Activated CD4-positive, alpha-beta T cell treated with anti-CD3 and anti-CD28 coated beads, Interleukin-2, amount 50 U/mL, for 48 hours (primary cell): Measurements from ENCODE around the gene PDLIM5.
A peak's percentile ranks its signal among the peaks of the same experiment; 100 is the strongest.
"Not testable (repeated sequence)": the region's sequence is repeated elsewhere in the genome, so short reads cannot be mapped to it uniquely, and the experiment has no call there.

ENCODE experiments used
- DNase-seq, 2 experiments: peaks; one replicate each; pipeline ENCODE4 v3.0.0-alpha.2; 2020

The PDLIM5 gene

DNA sequence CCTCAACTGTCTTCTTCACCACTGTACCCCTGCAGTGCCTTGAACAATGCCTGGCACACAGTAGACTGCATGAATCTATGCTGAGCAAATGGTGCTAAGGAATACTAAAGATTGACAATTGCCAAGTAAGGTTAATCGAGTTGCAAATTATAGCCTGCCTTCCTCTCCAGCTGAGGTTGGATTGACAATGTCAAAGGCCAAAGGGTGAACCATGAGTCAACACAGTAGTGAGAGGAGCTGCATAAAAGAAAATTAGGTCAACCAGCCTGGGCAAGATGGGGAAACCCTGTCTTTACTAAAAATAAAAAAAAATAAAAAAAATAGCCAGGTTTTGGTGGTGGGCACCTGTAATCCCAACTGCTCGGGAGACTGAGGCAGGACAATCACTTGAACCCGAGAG, 208.9 kb downstream of the PDLIM5 start:
- no peak for DNase-seq

DNA sequence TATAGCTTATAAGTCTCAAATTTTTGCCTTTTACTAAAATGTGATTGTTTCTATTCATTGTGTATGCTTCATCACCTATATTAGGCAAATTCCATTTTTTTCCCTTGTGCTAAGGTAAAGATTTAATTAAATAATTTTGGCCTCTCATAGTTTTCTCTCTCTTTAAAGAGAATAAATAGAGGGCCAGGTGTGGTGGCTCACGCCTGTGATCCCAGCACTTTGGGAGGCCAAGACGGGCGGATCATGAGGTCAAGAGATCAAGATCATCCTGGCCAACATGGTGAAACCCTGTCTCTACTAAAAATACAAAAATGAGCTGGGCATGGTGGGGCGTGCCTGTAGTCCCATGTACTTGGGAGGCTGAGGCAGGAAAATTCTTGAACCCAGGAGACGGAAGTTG, 213.3 kb downstream of the PDLIM5 start:
- not testable (repeated sequence) for DNase-seq

DNA sequence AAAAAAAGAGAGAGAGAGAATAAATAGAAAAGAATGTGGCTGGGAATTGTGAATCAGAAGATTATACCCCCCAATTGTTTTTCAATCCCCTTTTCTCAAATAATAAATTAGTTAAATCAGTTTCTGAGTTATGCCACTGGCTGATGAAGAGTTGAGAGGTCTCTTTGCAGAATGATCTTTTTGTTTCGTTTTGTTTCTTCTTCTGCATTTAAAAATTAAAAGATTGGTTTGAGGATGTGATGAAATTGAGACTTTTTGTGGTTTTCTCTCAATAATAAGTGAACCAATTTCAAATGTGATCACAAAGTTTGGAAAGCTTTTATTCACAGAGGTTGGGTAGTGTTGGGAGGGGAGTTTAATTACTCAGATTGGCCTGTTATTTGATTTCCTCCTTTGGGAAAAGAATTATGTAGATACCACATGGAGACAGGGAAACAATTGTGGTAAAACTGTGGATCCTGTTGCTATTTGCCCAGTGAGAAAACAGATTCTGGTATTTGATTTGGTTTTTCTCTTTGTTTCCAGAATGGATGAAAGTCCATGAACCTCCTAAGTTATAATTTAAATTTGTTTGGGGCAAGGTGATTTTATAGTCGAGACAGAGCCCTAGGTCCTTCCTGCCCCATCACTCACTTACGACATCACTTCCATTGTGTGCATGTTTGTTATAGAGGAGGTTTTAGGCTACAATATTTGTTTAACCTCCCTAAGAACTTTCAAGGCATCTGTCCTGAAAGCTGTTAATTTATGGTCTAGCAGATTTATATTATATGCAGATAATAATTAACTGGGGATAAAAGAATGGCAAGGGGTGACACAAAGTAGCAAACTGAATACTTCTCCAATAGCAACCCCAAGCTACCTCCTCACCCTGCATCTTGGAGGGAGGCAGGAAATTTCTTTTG, 214.0 kb downstream of the PDLIM5 start:
- no peak for DNase-seq

DNA sequence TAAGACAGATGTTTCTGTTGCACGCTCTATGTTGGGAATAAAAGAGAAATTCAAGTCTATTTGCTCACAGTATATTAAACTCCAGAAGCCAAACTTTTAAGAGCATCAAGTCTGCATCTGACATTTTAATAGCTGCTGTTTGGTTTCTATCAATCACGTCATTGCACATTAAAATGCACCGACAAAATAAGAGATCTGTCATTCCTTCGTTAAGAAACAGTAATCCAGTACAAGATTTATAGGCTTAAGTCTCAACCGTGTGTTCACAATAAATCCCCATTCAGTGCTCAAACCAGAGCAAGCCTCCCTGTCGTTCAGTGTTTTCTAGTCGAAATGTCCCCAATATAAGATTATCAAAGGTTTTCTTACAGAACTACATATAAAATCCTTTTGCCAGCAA, 217.0 kb downstream of the PDLIM5 start:
- no peak for DNase-seq

DNA sequence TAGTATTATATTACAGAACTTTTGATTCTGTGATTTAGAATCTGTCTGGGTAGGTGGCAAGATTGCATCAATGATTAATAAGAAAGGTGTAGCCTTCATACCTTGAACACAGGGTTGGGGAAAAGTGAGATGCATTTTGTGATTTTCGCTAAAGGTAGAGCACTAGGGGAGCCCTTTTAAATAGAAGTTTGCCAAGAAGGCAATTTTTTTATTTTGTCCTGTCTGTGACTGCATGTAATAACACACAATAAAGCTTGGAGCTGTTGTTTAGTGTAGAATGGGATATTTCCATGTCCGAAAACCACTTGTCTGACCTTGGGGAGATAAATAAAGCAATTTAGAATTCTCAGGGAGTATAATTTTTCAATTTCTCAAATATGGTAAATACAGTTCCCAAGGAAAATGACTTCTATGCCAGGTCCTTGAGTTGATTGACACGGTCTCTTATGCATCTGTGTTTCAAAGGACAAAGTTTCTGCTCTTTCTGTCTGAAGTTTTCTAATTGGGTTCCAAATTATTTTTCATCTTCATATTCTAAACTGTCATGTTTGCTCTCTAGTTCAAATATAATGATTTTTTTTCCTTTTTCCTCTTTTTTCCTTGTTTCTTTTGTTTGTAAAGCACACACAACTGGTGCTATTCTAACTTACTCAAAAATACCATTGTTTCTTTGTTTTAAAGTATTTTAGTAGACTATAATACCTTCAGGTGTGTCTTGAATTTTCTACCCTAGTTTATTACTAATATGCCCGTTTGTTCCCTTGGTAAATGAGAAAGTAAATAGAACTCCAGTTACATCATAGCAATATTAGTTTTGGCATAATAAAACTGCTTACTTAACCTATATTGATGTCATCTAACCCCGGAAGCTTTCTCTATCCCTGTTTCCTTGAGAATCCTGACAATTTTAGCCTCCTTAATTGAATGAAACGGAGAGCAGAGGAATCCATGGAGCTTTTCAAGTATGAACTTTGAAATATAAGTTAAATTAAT, 218.2 kb downstream of the PDLIM5 start:
- DNase-seq, result no peak

DNA sequence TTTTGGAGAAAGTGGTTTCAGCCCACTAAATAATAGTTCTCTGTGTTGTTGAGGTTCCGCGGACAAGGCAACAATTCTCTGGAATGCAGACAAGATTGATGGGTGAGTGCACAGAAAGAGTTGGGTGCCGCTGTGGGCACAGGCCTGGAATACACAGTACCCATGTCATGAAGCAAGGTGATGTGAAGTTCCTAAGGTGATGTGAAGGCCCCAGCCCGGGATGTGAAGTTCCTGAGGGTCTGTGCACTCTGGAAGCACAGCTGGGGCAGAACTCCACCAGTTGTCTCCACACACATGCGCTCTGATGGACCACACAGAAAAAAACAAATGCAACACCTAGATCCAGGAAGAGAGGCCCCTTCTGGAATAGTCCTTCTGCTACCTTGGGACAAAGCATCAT, 219.4 kb downstream of the PDLIM5 start:
- DNase-seq, result no peak

DNA sequence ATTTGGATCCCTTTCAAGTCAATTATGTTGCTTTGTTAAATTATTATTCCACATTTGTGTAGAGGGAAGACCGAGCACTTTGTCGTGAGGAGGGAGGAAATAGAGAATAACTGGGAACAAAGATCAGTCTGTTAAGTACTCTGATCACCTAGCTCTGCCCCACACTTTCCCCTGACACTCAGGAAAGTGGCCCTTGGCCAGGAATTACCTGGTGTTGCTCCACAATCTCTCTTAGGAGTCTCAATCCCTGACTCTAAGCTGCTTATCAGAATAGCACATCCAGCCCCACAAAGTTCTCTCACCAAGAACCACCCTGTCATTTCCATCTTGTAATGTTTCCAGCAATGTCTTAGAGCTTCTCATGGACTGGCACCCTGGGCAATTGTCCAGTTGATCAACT, 222.2 kb downstream of the PDLIM5 start:
- no peak for DNase-seq

DNA sequence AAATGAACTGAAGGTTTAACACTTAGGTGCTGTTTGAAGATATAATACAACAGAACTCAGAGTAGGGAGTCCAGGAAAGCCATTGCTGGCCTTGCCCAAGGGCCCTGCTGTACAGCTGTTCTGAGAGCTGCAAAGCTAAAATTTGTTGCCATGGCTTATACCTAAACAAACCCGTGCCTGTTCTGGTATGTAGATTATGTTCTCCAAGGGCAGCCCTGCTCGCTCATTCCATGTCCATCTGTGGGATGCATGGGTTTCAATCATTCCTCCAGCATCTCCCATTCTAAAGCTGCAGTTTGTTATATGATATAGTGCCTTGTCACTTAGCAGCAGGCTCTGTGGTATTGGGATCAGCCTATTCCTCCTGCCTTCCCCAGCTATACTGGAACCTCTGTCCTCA, 225.2 kb downstream of the PDLIM5 start:
- no peak for DNase-seq

DNA sequence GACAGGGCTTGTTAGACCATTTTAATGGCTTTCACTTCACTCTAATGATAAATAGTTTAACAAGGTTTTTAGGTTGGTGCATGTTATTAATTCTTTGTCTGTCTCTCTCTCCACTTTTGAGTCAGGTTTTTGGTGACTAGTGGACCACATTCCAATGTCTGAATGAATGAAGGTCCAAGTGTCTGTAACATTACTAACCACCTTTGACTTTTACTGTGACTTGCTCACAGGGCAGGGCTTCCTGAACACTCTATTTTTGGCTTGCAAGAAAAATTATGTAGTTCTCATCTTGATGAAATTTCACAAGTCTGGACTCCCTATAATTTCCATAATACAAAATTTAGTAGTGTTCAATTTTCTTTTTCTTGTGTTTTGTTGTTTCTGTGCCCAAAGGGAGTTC, 227.2 kb downstream of the PDLIM5 start:
- DNase-seq, result no peak

DNA sequence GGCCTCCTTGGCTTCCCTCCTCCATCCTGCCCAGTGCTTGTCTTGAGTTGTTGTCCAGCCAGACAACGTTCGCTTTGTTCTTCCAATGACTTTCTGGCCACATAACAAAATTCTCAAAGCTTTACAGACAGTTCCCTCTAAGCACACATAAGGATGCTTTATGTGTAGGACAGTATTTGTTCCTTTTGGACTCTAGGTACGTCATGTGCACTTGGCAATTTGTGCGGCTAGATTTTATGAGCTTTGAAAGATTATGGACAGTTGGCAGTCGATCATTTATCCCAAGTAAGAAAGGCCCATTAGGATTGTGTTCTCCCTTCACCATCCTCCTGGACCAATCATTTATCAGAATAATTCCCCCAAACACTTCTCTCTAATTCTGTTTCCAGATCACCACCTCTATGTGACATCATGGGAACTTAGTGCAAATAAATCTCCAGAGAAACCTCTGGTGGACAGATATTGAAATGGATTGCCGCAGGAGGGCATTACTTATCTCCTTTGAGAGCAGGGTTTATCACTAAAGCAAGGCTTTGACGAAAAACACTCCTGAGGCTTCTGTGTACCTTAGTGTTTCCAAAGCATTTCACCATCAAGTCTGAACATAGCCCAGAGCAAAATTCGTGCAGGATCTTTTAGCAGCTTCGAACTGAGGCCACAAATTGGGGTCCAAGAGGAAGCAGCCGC, 228.6 kb downstream of the PDLIM5 start:
- no peak for DNase-seq

DNA sequence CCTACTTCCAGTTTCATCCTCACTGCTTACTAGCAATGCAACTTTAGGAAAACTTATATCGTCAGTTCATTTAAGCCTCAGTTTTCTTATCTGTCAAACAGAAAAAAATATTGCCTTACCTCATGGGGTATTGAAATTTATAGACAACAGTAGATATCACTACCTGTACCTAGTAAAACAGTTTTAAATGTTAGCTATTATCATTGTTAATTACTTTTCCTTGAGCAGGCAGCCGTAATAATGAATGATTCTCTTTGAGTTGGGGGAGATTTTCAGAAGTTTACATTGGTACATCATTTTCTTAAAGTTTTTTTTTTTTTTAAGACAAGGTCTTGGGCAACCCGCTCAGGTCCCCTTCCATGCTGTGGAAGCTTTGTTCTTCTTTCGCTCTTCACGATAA, 234.3 kb downstream of the PDLIM5 start:
- DNase-seq, result no peak

DNA sequence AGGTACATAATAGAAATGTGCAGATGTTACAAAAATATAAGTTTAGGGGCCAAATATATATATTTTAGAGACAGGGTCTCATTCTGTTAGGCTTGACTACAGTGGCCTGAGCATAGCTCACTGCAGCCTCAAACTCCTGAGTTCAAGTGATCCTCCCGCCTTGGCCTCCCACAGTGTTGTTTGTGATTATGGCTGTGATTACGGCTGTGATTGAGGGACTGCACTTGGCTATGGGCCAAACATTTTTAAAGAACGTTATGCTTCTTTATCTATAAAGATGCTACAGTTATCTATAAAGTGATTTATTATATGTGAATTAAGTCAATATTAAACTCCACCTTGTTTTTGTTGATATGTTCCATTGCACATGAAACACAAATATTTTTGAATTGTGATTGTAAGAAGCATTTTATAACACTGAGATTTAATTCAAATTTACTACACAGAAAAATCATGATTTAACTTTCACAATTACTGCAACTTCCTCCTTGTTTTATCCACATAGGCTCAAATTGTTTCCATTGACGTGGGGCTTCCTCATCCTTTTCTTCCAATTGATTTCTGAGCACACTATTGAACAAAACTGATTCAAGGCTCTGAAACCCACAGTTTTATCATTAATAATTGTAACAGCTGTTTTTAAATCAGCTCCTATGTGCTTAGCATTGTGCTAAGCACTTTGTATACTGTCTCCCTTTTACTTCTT, 237.6 kb downstream of the PDLIM5 start:
- DNase-seq, result no peak

DNA sequence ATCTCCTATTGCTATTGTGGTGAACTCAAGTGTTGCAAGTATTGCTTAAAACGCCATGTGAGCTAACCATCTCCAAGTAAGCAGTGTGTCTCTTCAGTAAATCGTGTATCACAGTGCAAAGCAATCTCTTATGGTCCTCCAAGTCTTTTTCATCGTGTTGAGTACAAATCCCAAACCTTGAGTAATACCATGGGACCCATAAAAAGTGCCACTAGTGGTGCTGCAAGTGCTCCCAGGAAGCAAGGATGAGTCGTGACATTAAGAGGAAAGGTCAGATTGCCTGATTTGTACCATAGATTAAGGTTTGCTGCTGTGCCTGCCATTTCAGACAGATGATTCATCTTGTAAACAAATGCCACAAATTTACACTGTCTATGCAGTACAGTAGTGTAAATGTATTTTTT, 239.1 kb downstream of the PDLIM5 start:
- DNase-seq, result no peak

DNA sequence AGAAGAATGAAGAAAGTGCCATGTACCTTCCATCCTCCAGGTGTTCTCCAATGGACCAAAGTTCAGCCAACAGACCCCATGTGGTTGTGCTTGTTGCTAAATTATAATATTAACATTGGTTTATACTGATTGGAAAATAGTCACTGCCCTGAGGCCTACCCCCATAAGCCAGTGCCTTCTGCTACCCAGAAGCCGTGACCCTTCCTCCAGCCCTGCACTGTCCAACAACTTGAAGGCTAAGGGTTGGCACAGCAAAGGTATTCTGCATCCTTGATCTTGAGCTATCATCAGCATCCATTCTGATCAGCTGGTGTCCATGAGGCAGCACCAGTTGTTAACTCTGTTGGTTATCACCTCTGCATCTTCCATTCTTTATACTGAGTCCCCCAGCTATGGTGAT, 239.8 kb downstream of the PDLIM5 start:
- no peak for DNase-seq

DNA sequence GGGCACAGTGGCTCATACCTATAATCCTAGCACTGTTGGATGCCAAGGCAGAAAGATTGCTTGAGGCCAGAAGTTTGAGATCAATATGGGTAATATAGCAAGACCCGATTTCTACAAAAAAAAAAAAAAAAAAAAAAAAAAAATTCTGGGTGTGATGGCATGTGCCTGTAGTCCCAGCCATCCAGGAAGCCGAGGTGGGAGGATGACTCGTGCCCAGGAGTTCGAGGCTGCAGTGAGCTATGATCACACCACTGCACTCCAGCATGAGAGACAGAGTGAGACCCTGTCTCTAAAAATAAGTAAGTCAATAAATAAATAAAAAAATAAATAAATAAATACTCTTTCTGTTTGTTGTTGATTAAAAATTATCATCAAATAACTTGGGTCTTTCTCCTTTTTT, 243.6 kb downstream of the PDLIM5 start:
- DNase-seq, result peak in 1 of 2 experiments; percentile 4

DNA sequence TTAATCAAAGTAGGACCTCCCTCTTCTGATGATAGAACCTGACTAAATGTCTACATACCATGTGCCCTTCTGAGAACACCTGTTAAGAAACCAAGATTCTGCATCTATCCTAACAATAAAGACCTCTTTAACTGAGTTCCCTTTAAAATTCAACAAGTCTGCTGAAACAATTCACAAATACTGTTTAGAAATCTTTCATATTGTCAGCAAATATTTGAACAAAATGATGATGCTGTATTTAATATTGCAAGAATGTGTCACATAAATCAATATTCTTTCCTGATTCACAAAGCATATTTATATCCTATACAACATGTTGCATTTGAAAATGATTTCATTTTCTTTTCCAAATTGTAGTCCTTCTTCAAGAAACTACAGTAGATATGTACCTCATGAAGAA, 246.4 kb downstream of the PDLIM5 start:
- no peak for DNase-seq

DNA sequence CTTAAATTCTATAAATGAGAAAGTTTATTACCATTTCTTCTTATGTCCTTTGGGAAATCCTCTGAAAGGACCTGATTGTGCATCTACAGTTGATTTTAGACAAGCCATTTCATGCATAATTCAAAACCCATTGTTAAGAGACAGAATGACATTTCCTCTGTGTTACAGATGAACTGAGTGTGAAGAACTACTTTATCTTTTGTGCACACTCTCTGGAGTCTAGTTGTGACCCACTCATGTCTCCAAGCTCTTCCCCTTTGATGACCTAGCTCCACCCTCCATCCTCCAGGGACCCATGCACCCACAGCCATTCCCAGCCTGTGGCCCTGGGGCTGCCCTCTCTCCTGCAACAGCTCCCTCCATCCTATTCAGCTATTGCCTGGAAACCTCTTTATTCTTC, 248.6 kb downstream of the PDLIM5 start:
- no peak for DNase-seq

DNA sequence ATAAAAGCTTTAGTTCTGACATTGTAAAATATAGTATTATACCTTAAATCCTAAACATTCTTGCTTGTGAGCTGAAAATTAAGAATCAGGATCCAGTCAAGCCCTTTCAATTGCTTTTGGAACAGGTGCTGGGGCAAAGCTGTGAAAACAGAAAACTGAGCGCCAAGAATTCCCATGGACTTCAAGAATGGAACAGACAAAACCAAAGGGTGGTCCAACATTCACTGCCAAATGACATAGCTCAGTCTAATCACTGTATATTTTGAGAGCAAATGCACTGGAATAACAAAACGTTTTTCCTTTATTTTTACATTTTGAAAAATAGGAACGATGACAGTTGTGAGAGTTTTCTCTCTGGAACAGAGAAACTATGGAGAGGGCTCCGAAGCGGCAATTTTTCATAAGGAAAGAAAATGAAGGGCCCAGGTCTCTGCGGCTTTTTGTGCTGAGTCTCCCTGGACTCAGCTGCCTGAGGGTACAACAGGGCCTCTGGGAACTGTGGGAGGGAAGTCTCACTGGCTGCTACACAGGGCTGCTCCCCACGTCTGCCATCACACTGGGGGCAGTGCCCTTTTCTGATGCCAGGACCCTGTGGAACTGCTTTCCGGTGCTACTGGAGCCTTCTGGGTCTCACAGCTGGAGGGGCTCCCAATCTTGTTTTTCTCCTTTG, 250.0 kb downstream of the PDLIM5 start:
- DNase-seq, result no peak

DNA sequence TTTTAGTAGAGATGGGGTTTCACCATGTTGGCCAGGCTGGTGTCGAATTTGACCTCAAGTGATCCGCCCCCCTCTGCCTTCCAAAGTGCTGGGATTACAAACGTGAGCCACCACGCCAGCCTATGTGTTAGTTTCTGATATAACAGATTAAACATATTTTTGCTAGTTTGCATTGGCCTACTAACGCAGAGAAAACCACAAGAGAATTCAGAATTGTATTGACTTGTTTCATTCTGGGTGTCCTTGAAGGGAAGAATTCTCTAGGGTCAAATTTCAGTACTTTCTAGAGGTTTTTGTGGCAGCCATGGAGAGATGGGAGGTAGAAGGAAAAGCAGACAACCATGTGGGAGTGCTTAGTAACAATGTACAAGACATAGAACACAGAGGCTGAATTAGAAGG, 259.9 kb downstream of the PDLIM5 start:
- DNase-seq, result no peak

DNA sequence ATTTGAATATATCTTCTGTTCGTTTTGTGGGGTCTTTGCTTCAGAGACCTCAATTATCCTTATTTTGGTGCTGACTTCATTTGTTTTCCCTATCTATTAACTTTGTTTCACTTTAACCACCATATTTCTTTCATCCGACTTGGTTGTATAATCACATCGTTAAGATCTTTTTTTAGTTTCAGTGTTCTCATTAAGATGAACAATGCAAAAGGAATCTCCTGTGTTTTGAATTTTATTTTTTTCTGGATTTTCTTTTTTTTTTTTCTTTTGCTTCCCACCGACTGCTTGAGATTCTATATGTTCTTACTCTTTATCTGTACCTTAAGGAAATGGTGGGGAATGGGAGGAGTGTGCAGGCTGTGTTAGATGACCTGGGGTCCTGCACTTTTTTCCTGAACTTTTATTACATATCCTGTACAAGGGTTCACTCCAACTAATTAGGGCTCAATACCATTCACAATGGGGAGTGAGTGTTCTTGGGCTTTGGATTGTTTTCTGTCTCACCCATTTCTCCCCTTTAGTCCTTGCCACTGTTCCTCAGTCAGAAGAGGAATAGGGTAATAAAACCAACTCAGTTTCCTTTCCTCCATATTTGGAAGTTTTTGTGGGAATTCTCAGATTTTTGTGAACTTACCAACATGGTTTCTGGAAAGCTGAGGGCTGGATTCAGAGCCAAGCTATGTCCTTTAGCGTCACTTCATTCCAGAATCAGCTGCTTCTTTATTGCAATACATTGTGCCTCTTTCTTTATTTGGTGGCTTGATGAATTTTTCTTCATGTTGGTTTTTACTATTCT, 262.8 kb downstream of the PDLIM5 start:
- no peak for DNase-seq

DNA sequence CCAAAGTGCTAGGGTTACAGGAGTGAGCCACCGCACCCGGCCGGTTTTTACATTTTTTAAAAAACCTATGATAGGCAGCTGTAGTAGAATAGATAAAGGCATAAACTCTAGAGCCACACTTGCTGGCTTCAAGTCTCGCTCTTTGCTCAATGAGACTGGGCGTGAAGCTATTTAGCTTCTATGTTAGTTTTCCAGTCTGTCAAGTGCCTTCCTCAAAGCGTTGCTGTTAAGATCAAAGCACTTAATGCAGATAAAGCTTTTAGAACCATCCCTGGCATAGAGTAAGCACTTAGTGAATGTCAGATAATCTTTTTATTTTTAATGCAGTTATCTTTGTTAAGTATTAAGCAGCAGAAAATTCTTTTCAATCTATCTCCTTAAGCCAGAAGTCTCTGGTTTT, 264.0 kb downstream of the PDLIM5 start:
- DNase-seq, result no peak
